Stimulated activated naive B cell treated with anti-CD40 and anti-IgM and Interleukin-4, amounts not matched to agents 10 μg/mL and 1 μg/mL and 100 μg/mL, for 72 hours (primary cell): ENCODE results near the gene IL22RA1.

Source experiments
- ATAC-seq, 2 donors: fragments of 150-1000 bp; cut with Tn5 transposase; replicated peaks; 2 replicates each; pipeline ENCODE4 v1.10.0; 2021; ENCODE audit warnings: moderate library complexity in 1 of 2
- DNase-seq: peaks from one replicate; pipeline ENCODE4 v3.0.0; 2021
- H3K27ac Mint-ChIP-seq: one replicate; pipeline ENCODE4 v1.8.0; 2022; ENCODE audit warnings: mild to moderate bottlenecking, mixed read lengths
- H3K27me3 Mint-ChIP-seq, 2 donors: one replicate each; pipeline ENCODE4 v1.8.0; 2022; ENCODE audit warnings: mixed read lengths in 2 of 2
- H3K36me3 Mint-ChIP-seq, 2 donors: one replicate each; pipeline ENCODE4 v1.8.0; 2022; ENCODE audit warnings: mixed read lengths in 2 of 2, mild to moderate bottlenecking in 1 of 2
- H3K4me1 Mint-ChIP-seq, 2 donors: one replicate each; pipeline ENCODE4 v1.8.0; 2022; ENCODE audit warnings: mixed read lengths in 2 of 2, mild to moderate bottlenecking in 1 of 2
- H3K4me3 Mint-ChIP-seq, 2 donors: one replicate each; pipeline ENCODE4 v1.8.0; 2022; ENCODE audit warnings: mild to moderate bottlenecking in 2 of 2, mixed read lengths in 2 of 2, moderate library complexity in 1 of 2
- H3K9me3 Mint-ChIP-seq, 2 donors: one replicate each; pipeline ENCODE4 v1.8.0; 2022; ENCODE audit warnings: mixed read lengths in 2 of 2, mild to moderate bottlenecking in 1 of 2

The IL22RA1 gene

GRCh38 chr1:24120965-24121364 lies 22.0 kb downstream of the IL22RA1 start:
- Mint-ChIP-seq H3K4me1 (no peaks in the 10 kb centered on the region), H3K4me3 (no peak overlapping the region)

GRCh38 chr1:24119859-24120756 lies 22.8 kb downstream of the IL22RA1 start:
- DNase-seq, result no peak
- H3K4me1 Mint-ChIP-seq, result no peaks in the 10 kb centered on the region
- no peak overlapping the region for H3K27ac Mint-ChIP-seq
- no peak overlapping the region for H3K4me3 Mint-ChIP-seq
- H3K27me3 Mint-ChIP-seq, result peaks cover 19 to 47% of the 10 kb centered on the region in 2 donors
- no peak for ATAC-seq
- H3K36me3 Mint-ChIP-seq, result no peaks in the 10 kb centered on the region
- H3K9me3 Mint-ChIP-seq, result no peaks in the 10 kb centered on the region

More at GRCh38 chr1:24120965-24121364, 22.0 kb downstream of the IL22RA1 start:
- DNase-seq (no peak), ATAC-seq (no peak)
- no peaks in the 10 kb centered on the region for H3K36me3 Mint-ChIP-seq
- peaks cover 19 to 45% of the 10 kb centered on the region in 2 donors for H3K27me3 Mint-ChIP-seq
- H3K9me3 Mint-ChIP-seq, result no peaks in the 10 kb centered on the region
- no peak overlapping the region for H3K27ac Mint-ChIP-seq

GRCh38 chr1:24119489-24119858 lies 23.5 kb downstream of the IL22RA1 start:
- H3K36me3 Mint-ChIP-seq, result no peaks in the 10 kb centered on the region
- no peaks in the 10 kb centered on the region for H3K4me1 Mint-ChIP-seq
- DNase-seq (no peak), ATAC-seq (no peak)
- no peak overlapping the region for H3K27ac Mint-ChIP-seq
- H3K27me3 Mint-ChIP-seq, result peaks cover 19 to 46% of the 10 kb centered on the region in 2 donors
- no peaks in the 10 kb centered on the region for H3K9me3 Mint-ChIP-seq
- H3K4me3 Mint-ChIP-seq, result no peak overlapping the region

GRCh38 chr1:24118410-24119242 lies 24.3 kb downstream of the IL22RA1 start:
- no peak for DNase-seq
- Mint-ChIP-seq H3K9me3 (no peaks in the 10 kb centered on the region), H3K36me3 (no peaks in the 10 kb centered on the region), H3K4me3 (no peak overlapping the region), H3K27me3 (peaks cover 20 to 47% of the 10 kb centered on the region in 2 donors), H3K27ac (no peak overlapping the region), H3K4me1 (no peaks in the 10 kb centered on the region)
- ATAC-seq, result no peak

- DNase-seq (no peak), ATAC-seq (no peak)
- peaks cover 0 to under 1% of the 10 kb centered on the region in 2 donors for H3K4me1 Mint-ChIP-seq
- H3K9me3 Mint-ChIP-seq, result no peaks in the 10 kb centered on the region
- H3K36me3 Mint-ChIP-seq, result no peaks in the 10 kb centered on the region
- peaks cover 27 to 55% of the 10 kb centered on the region in 2 donors for H3K27me3 Mint-ChIP-seq
- H3K4me3 Mint-ChIP-seq, result no peak overlapping the region
- H3K27ac Mint-ChIP-seq, result no peak overlapping the region
Observed at GRCh38 chr1:24117722-24118409, 25.1 kb downstream of the IL22RA1 start.

- Mint-ChIP-seq H3K4me3 (no peak overlapping the region), H3K27ac (no peak overlapping the region), H3K4me1 (peaks cover 7% of the 10 kb centered on the region in 2 donors), H3K9me3 (no peaks in the 10 kb centered on the region), H3K36me3 (no peaks in the 10 kb centered on the region), H3K27me3 (peaks cover 34 to 62% of the 10 kb centered on the region in 2 donors)
- DNase-seq (no peak), ATAC-seq (no peak)
Observed at GRCh38 chr1:24117132-24117531, 25.8 kb downstream of the IL22RA1 start.

- Mint-ChIP-seq H3K9me3 (no peaks in the 10 kb centered on the region), H3K4me3 (no peak overlapping the region), H3K27me3 (peaks cover 40 to 62% of the 10 kb centered on the region in 2 donors), H3K4me1 (peaks cover 7 to 11% of the 10 kb centered on the region in 2 donors), H3K27ac (no peak overlapping the region), H3K36me3 (no peaks in the 10 kb centered on the region)
- no peak for ATAC-seq
- DNase-seq, result no peak
Observed at GRCh38 chr1:24114753-24115152, 28.2 kb downstream of the IL22RA1 start.

- H3K4me3 Mint-ChIP-seq, result no peak overlapping the region
- DNase-seq (no peak), ATAC-seq (no peak)
- H3K4me1 Mint-ChIP-seq, result peaks cover 7 to 11% of the 10 kb centered on the region in 2 donors
- H3K9me3 Mint-ChIP-seq, result no peaks in the 10 kb centered on the region
- peaks cover 40 to 62% of the 10 kb centered on the region in 2 donors for H3K27me3 Mint-ChIP-seq
- H3K36me3 Mint-ChIP-seq, result no peaks in the 10 kb centered on the region
- H3K27ac Mint-ChIP-seq, result no peak overlapping the region
Observed at GRCh38 chr1:24113641-24114033, 29.3 kb downstream of the IL22RA1 start.

GRCh38 chr1:24111996-24112779 lies 30.8 kb downstream of the IL22RA1 start, which contains the start of gene MYOM3:
MYOM3 (minus strand) TSS chr1:24112135; CDS start chr1:24108636, 3,499 bp downstream.
- ATAC-seq (peak; percentile 98), DNase-seq (peak; percentile 27)
- Mint-ChIP-seq H3K4me3 (peak within 1 kb of the TSS; percentile 32 to 58), H3K27me3 (peaks cover 36 to 48% of the 10 kb centered on the region in 2 donors), H3K4me1 (peaks cover 7 to 11% of the 10 kb centered on the region in 2 donors), H3K27ac (no peak within 1 kb of the TSS), H3K9me3 (no peaks in the 10 kb centered on the region), H3K36me3 (no peaks in the 10 kb centered on the region)

GRCh38 chr1:24111262-24111995 lies 31.5 kb downstream of the IL22RA1 start:
- Mint-ChIP-seq H3K9me3 (no peaks in the 10 kb centered on the region), H3K4me3 (no peak overlapping the region), H3K27me3 (peaks cover 30 to 43% of the 10 kb centered on the region in 2 donors), H3K36me3 (no peaks in the 10 kb centered on the region), H3K27ac (no peak overlapping the region), H3K4me1 (peaks cover 7 to 11% of the 10 kb centered on the region in 2 donors)
- DNase-seq, result no peak
- no peak for ATAC-seq

- H3K36me3 Mint-ChIP-seq, result no peaks in the 10 kb centered on the region
- no peak overlapping the region for H3K4me3 Mint-ChIP-seq
- peaks cover 25 to 37% of the 10 kb centered on the region in 2 donors for H3K27me3 Mint-ChIP-seq
- no peak overlapping the region for H3K27ac Mint-ChIP-seq
- no peaks in the 10 kb centered on the region for H3K9me3 Mint-ChIP-seq
- H3K4me1 Mint-ChIP-seq, result peaks cover 7 to 11% of the 10 kb centered on the region in 2 donors
- ATAC-seq (no peak), DNase-seq (no peak)
Observed at GRCh38 chr1:24110642-24111261, 32.2 kb downstream of the IL22RA1 start.

- peaks cover 7 to 11% of the 10 kb centered on the region in 2 donors for H3K4me1 Mint-ChIP-seq
- ATAC-seq, result no peak
- H3K27me3 Mint-ChIP-seq, result peaks cover 25 to 34% of the 10 kb centered on the region in 2 donors
- no peaks in the 10 kb centered on the region for H3K36me3 Mint-ChIP-seq
- no peak overlapping the region for H3K4me3 Mint-ChIP-seq
- H3K9me3 Mint-ChIP-seq, result no peaks in the 10 kb centered on the region
- no peak overlapping the region for H3K27ac Mint-ChIP-seq
- DNase-seq, result no peak
Observed at GRCh38 chr1:24109686-24110475, 33.1 kb downstream of the IL22RA1 start.
